Stromal cell of bone marrow (primary cell): ENCODE data around the gene LHFPL6.

Source experiments
- DNase-seq: peaks from one replicate; pipeline ENCODE4 v3.0.0-alpha.2; 2012; ENCODE audit warnings: low read depth

LHFPL6 gene

DNA sequence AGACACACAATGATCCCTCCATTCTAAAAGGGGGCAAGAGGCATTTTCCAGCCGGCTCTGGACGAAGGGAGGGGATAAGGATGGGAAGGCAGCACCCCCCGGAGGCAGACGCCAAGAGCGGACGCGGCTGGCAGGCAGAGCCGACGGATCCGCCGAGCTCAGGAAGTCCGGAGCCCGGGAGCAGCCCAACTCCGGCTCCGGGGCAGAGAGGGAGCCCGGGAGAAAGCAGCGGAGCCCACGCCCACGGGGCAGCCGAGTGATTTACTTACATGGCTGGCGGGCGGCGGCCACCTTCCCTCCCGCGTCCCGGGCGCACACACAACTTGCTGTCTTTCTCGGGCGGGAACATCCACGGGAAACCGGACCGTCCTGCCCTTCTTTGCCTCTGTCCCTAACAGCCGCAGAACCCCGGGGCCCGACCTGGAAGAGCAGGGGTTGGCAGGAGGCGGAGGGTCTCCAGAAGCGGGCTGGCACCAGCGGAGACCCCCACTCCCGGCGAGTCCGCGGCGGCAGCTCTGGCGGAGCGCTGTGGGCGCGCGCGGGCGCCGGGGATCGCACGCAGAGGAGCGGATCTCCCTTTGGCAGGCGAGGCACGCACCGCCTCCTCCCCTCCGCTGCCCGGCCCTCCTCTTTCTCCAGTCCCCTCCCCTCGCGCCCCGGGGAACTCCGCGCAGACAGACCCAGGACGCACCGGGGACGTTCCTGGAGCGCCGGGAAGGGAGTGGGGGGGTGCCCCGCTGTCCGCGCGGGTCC is at the start of gene LHFPL6:
Gene LHFPL6 (minus strand): TSS at position 580 of the 753 bp plus-strand sequence.
- peak; percentile 62 for DNase-seq

GRCh38 chr13:39646122-39646521 is 43.1 kb upstream of the LHFPL6 start:
- no peak for DNase-seq

DNA sequence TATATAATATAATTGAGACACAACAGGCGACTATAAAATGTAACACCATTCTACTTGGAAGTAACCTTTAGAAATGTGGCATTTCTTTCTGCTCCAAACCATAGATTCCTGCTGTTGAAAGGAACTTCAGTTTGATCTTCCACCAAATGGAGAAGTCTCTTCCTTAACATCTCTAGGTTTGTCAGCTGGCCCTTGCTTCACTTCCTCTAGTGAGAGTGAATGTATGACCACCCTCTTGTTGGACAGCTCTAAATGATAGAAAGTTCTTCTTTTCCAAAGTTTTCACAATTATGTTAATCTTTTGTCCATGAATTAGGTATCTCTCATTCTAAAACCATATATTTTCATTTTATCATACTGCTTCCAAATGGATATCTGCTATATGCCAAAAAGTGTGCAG is 38.7 kb upstream of the LHFPL6 start:
- DNase-seq: no peak

DNA sequence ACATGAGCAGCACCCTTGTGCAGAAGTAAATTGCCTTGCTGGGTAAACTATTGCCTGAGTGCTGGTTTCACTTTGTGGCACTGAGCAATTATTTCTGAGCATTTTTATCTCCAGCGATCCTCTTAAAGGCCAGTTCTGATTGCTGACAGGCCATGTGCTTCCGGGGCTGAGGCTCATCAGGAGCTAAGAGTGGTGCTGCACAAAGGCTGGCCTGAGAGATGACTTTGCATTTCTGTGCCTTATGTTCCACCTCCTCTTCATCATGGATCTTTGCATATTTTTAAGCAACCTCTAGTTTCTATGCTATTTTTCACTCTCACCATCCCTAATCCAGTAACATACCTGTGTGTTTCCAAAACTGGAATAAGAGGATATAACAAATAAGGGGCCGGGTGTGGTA is 34.9 kb upstream of the LHFPL6 start:
- no peak for DNase-seq

DNA sequence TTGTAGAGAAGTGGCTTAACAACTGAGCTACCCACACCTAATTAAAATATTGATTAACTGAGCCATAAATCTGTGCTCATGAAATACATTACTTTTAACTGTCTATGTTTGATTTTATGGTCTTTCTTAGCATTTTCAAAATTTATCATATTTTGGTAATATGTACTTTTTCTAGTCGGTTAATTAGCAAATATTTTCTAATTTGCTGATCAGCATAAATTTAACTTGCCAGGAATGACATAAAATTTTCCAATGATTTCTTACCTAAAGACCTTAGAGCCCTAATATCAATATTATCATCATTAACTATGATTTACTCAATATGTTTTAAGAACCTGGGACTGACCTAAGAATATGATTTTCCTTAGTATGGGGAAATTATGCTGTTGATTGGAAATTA is 32.6 kb upstream of the LHFPL6 start:
- no peak for DNase-seq

GRCh38 chr13:39632994-39633393 is 30.0 kb upstream of the LHFPL6 start:
- no peak for DNase-seq

DNA sequence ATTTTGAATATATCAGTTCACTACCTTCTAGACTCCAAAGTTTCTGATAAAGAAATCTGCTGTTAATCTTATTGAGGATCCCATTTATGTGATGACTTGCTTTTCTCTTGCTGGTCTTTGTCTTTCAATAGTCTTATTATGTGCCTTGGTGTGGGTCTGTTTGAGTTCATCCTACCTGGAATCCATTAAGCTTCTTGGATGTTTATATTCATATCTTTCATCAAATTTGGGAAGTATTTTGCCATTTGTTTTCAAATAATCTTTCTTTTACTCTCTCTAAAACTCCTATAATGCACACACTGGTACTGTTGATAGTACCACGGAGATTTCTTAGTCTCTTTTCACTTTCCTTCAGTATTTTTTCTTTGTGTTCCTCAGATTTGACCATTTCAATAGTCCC is 28.3 kb upstream of the LHFPL6 start:
- no peak for DNase-seq

DNA sequence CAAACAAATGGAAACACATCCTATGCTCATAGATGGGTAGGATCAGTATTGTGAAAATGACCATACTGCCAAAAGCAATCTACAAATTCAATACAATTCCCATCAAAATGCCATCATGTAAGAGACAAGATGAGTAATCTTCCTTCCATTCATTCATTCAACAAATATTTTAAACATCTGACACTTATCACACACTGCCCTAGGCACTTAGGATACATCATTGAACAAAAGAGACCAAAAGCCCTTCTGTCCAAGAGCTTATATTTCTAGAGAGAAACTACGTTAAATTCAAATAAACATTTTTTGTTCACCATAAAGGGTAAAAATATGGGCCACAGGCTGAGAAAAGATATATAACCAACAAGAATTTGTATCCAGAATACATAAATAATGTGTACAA is 20.5 kb upstream of the LHFPL6 start:
- no peak for DNase-seq

GRCh38 chr13:39618561-39618960 is 15.6 kb upstream of the LHFPL6 start:
- no peak for DNase-seq

DNA sequence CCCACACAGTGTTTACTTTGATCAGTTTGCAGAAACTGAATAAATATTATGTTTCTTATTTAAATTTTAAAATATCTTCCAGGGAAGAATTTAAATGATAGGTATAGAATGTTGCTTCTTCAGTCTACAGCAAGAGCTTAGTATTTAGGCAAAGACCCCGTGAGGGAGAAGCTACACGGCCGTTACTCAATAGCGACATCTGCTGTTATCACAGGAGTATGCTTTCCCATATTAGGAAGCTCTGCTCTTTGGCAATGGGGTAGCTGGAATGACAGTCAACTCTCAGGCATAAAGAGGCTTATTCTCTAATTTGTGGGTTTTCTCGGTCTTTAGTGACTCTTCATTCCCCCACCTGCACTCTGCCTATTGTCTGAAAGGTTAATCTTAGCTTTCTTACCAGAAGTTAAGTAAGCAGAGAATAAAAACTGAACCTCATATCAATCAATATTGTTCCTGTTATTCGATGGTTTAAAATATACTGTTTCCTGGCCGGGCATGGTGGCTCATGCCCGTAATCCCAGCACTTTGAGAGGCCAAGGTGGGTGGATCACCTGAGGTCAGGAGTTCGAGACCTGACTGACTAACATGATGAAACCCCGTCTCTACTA is 13.2 kb upstream of the LHFPL6 start:
- peak; percentile 41 for DNase-seq

DNA sequence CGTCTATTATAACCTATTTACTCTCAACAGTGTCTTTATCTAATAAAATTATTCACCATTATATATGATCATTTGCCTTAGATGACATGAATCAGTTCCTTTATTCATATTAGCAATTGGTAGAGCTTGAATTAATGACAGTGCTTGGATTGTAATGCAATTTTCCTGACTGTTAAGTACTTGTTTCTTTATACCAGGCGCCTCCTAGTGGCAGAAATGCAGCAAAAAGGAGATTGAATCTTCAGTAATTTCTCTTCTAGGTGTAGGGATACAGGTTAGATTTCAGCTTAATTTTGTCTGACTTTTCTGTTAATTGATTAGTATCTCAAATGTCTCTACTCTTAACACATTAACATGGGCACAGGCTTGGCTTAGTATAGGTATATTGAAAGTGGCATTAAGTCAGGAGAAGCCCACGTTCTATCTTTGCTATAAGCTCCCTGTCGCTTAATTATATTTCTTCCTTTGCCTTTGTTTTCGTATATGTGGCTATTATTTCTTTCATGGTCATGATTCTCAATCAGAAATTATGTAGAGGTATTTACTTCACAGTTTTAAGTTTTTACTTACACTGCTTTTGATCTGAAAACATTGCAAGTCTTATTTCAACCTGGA is 9.1 kb upstream of the LHFPL6 start:
- no peak for DNase-seq

DNA sequence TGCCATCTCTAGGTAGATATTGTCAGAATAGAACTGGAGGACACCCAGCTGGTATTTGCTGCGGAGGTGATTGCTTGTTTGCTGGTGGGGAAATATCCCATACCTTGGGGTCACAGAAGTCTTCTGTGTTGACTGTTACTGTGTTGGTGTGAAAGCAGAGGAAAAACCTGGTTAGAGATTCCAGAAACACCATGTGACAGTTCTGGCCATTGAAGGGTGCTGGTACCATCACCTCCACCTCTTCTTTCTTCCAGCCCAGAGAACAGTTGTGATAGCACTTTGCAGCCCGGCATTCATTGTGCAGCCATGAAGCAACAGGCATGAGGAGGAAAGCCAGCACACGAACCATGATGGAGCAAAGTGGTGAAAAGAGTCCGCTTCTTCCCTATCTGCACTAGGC is 4.9 kb upstream of the LHFPL6 start:
- no peak for DNase-seq

- no peak for DNase-seq
Observed at GRCh38 chr13:39605677-39606320, 2.8 kb upstream of the LHFPL6 start.

DNA sequence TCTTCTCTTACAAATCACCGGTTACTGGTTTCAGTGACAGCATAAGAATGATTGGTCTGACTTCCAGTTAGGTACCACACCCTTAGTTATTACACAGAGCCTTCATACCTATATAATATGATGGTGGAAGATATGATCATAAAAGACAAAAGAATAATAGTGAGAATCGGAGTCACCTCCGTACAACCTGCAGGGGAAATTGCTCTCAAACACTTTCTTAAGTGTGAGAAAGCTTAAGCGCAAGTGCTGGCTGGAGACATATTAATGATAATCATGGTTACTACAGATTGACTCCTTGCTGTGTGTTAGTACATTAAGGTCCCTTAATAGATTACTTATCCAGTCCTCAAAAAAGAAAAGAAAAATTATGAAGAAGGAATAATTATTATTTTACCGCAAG is 1.8 kb upstream of the LHFPL6 start:
- DNase-seq: no peak

- DNase-seq: no peak
Observed at GRCh38 chr13:39603424-39603947, 493 bp upstream of the LHFPL6 start.

- DNase-seq: no peak
Observed at GRCh38 chr13:39602277-39602613, 748 bp downstream of the LHFPL6 start.

GRCh38 chr13:39601636-39602035 is 1.4 kb downstream of the LHFPL6 start:
- DNase-seq: no peak

GRCh38 chr13:39600766-39601165 is 2.2 kb downstream of the LHFPL6 start:
- no peak for DNase-seq

DNA sequence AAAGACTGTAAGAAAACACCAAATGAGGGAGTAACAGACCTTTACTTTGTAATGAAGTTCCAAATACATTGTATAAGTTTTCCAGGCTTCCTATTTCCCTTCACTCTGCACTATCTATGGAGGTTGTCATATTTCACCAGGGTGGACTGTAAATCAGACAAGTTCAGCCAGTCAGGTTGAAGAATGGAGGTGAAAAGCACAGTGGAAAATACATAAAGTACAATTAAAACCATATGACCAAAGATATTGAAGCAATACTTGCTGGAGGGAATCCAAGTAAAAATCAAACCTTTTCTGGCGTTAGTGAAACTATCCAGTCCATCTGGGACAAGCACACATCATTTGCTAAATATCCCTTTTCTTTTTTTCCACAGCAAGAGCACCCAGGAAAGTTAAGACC is 3.2 kb downstream of the LHFPL6 start:
- no peak for DNase-seq

DNA sequence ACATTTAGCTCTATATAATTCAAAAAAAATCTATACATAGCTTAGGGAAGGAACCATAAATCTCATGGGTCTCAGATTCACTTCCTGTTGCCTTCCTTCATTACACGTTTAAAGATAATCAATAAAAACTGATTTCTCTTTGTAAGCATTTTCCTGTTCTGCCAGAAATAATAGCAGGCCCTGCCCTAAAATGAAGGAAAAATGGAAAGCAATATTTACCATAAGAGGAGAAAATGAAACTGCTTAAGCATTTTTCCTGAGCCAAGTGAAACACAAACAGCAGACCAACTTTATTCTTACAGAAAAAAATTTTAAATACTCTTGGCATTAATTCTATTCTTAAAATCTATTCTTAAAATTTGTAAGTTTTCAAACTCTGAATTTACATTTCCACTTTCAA is 4.0 kb downstream of the LHFPL6 start:
- no peak for DNase-seq

DNA sequence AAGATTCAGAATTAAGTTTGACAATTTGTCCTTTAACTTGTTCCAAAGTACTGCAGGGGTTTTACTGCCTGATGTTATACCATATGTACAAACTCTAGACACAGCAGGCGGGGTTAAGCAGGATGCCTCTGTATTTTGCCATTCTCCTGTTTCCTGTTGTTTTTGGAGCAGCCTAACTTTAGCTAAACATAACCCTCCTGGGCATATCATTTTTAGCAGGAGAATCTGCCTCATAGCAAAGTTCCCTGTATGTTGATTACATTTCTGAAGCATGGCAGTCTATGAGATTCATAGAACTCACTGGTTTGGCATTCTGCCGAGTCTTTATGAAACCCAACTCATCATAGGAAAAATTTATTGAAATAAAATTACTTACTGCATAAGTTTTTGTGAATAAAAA is 5.2 kb downstream of the LHFPL6 start:
- DNase-seq: no peak

GRCh38 chr13:39596685-39597084 is 6.3 kb downstream of the LHFPL6 start:
- DNase-seq: no peak

GRCh38 chr13:39596176-39596575 is 6.8 kb downstream of the LHFPL6 start:
- DNase-seq: no peak
